ENCODE results near the gene FGD3.
"Not testable (repeated sequence)": the region's sequence is repeated elsewhere in the genome, so short reads cannot be mapped to it uniquely, and the experiment has no call there.

FGD3 gene

GRCh38 chr9:93010704-93011103 is 63.4 kb downstream of the FGD3 start:
- no peak for DNase-seq

- no peak for DNase-seq
Measured at GRCh38 chr9:93011114-93011513, 63.8 kb downstream of the FGD3 start.

GRCh38 chr9:93012963-93013855 is 65.9 kb downstream of the FGD3 start:
- no peak for DNase-seq

GRCh38 chr9:93013856-93014582 is 66.7 kb downstream of the FGD3 start:
- no peak for DNase-seq

GRCh38 chr9:93015190-93015589 is 67.9 kb downstream of the FGD3 start:
- not testable (repeated sequence) for DNase-seq

- no peak for DNase-seq
Measured at GRCh38 chr9:93017621-93018020, 70.3 kb downstream of the FGD3 start.

- DNase-seq, result no peak
Measured at GRCh38 chr9:93020151-93020550, 72.8 kb downstream of the FGD3 start.

- no peak for DNase-seq
Measured at GRCh38 chr9:93020771-93021670, 73.7 kb downstream of the FGD3 start.

GRCh38 chr9:93022066-93022465 is 74.7 kb downstream of the FGD3 start:
- DNase-seq, result no peak

GRCh38 chr9:93022721-93023520 is 75.6 kb downstream of the FGD3 start:
- no peak for DNase-seq

- no peak for DNase-seq
Measured at GRCh38 chr9:93023521-93023815, 76.1 kb downstream of the FGD3 start.

GRCh38 chr9:93024646-93024910 is 77.3 kb downstream of the FGD3 start:
- no peak for DNase-seq

- no peak for DNase-seq
Measured at GRCh38 chr9:93024986-93025630, 77.8 kb downstream of the FGD3 start.

GRCh38 chr9:93025736-93026135 is 78.4 kb downstream of the FGD3 start:
- no peak for DNase-seq

GRCh38 chr9:93026640-93027039 is 79.3 kb downstream of the FGD3 start:
- no peak for DNase-seq

GRCh38 chr9:93027750-93028149 is 80.4 kb downstream of the FGD3 start:
- DNase-seq, result no peak

GRCh38 chr9:93028448-93029006 is 81.2 kb downstream of the FGD3 start:
- DNase-seq, result no peak

- DNase-seq, result no peak
Measured at GRCh38 chr9:93030642-93031628, 83.6 kb downstream of the FGD3 start.

GRCh38 chr9:93031629-93032430 is 84.5 kb downstream of the FGD3 start:
- no peak for DNase-seq

- no peak for DNase-seq
Measured at GRCh38 chr9:93032545-93032944, 85.2 kb downstream of the FGD3 start.
